Karpas-422 (cell line): ENCODE measurements around the gene MUC5B. TPM values are rescaled to one million over a fixed set of nuclear protein-coding genes. Genes with fewer than 3 reads are reported as not detected.

Experiments
- DNase-seq: peaks from one replicate; pipeline ENCODE4 v3.0.0-alpha.2; 2015
- H2AFZ ChIP-seq: fragments of 200-600 bp; sonication (generic); 2 replicates; pipeline ENCODE4 v1.6.1; 2014; ENCODE audit warnings: antibody characterized with exemption, low read length, mixed read lengths
- H3K27ac ChIP-seq: fragments of 200-600 bp; sonication (generic); 2 replicates; pipeline ENCODE4 v1.5.1; 2014; ENCODE audit warnings: mild to moderate bottlenecking, low read length, moderate library complexity
- H3K27me3 ChIP-seq: fragments of 200-600 bp; sonication (generic); 2 replicates; pipeline ENCODE4 v1.6.1; 2014; ENCODE audit warnings: low read length, mixed read lengths
- H3K36me3 ChIP-seq: fragments of 200-600 bp; sonication (generic); 2 replicates; pipeline ENCODE4 v1.6.1; 2014; ENCODE audit warnings: low read length, mixed read lengths; ENCODE audit not compliant: insufficient read depth
- H3K4me1 ChIP-seq: fragments of 200-600 bp; sonication (generic); 2 replicates; pipeline ENCODE4 v1.6.1; 2014; ENCODE audit warnings: mild to moderate bottlenecking, low read length, mixed read lengths
- H3K4me2 ChIP-seq: fragments of 200-600 bp; sonication (generic); 2 replicates; pipeline ENCODE4 v1.6.1; 2014; ENCODE audit warnings: low read length, low read depth, mild to moderate bottlenecking; ENCODE audit not compliant: poor library complexity, severe bottlenecking
- H3K4me3 ChIP-seq: fragments of 200-600 bp; sonication (generic); 2 replicates; pipeline ENCODE4 v1.5.1; 2014; ENCODE audit warnings: mild to moderate bottlenecking, antibody characterized with exemption, low read length, mixed read lengths
- H3K79me2 ChIP-seq: fragments of 200-600 bp; sonication (generic); 2 replicates; pipeline ENCODE4 v1.6.1; 2014; ENCODE audit warnings: mild to moderate bottlenecking, low read length, mixed read lengths
- H3K9ac ChIP-seq: fragments of 200-600 bp; sonication (generic); 2 replicates; pipeline ENCODE4 v1.6.0; 2014; ENCODE audit warnings: low read length
- H3K9me2 ChIP-seq: fragments of 200-600 bp; sonication (generic), shearing (Covaris generic); replicated peaks from 2 replicates; pipeline ENCODE4 v1.6.0; 2014; ENCODE audit warnings: mild to moderate bottlenecking, low read length, moderate library complexity; ENCODE audit not compliant: insufficient read depth
- H3K9me3 ChIP-seq: fragments of 300-700, 200-600 bp; sonication (generic); 2 replicates; pipeline ENCODE4 v1.6.1; 2014; ENCODE audit warnings: low read length, mixed read lengths
- H4K20me1 ChIP-seq: fragments of 200-600 bp; sonication (generic); 2 replicates; pipeline ENCODE4 v1.6.1; 2014; ENCODE audit warnings: mild to moderate bottlenecking, antibody characterized with exemption, low read length, low read depth; ENCODE audit not compliant: insufficient read depth
- total RNA-seq: library from RNA; depleted of rRNA; stranded (reverse); fragments of >200 nt; shearing (Covaris generic); gene quantifications from 2 replicates; pipeline ENCODE4 v1.2.3, GENCODE V29; 2014; ENCODE audit warnings: low replicate concordance

MUC5B gene
- total RNA-seq, 1 experiment from 2014 or later: 0.04 TPM

GRCh38 chr11:1271406-1271805 is 48.5 kb downstream of the MUC5B start:
- no peak overlapping the region for H3K27ac ChIP-seq
- H3K9me3 ChIP-seq: no peaks in the 10 kb centered on the region
- no peak for DNase-seq
- no peaks in the 10 kb centered on the region for H3K4me1 ChIP-seq
- H3K9me2 ChIP-seq: no peaks in the 10 kb centered on the region
- H3K36me3 ChIP-seq: no peaks in the 10 kb centered on the region
- H3K9ac ChIP-seq: no peak overlapping the region
- no peak overlapping the region for H3K4me3 ChIP-seq
- no peak overlapping the region for H2AFZ ChIP-seq
- no peaks in the 10 kb centered on the region for H4K20me1 ChIP-seq
- H3K27me3 ChIP-seq: no peaks in the 10 kb centered on the region
- no peaks in the 10 kb centered on the region for H3K79me2 ChIP-seq
- H3K4me2 ChIP-seq: no peak overlapping the region

GRCh38 chr11:1271927-1272326 is 49.1 kb downstream of the MUC5B start:
- no peaks in the 10 kb centered on the region for H3K9me3 ChIP-seq
- no peak for DNase-seq
- no peaks in the 10 kb centered on the region for H3K27me3 ChIP-seq
- no peaks in the 10 kb centered on the region for H3K9me2 ChIP-seq
- no peaks in the 10 kb centered on the region for H3K36me3 ChIP-seq
- no peak overlapping the region for H2AFZ ChIP-seq
- no peak overlapping the region for H3K9ac ChIP-seq
- no peaks in the 10 kb centered on the region for H3K79me2 ChIP-seq
- no peaks in the 10 kb centered on the region for H4K20me1 ChIP-seq
- H3K4me2 ChIP-seq: no peak overlapping the region
- no peak overlapping the region for H3K27ac ChIP-seq
- H3K4me1 ChIP-seq: no peaks in the 10 kb centered on the region
- H3K4me3 ChIP-seq: no peak overlapping the region

- Histone ChIP-seq H3K36me3 (no peaks in the 10 kb centered on the region), H3K4me3 (no peak overlapping the region), H3K9me2 (no peaks in the 10 kb centered on the region), H3K4me2 (no peak overlapping the region), H3K4me1 (no peaks in the 10 kb centered on the region), H3K79me2 (no peaks in the 10 kb centered on the region), H3K9ac (no peak overlapping the region), H3K27me3 (no peaks in the 10 kb centered on the region), H2AFZ (no peak overlapping the region), H3K27ac (no peak overlapping the region), H4K20me1 (no peaks in the 10 kb centered on the region), H3K9me3 (no peaks in the 10 kb centered on the region)
- no peak for DNase-seq
Measured at GRCh38 chr11:1272531-1272930, 49.7 kb downstream of the MUC5B start.

- no peak overlapping the region for H2AFZ ChIP-seq
- H3K36me3 ChIP-seq: no peaks in the 10 kb centered on the region
- no peak overlapping the region for H3K9ac ChIP-seq
- H3K79me2 ChIP-seq: no peaks in the 10 kb centered on the region
- no peaks in the 10 kb centered on the region for H3K9me2 ChIP-seq
- H3K9me3 ChIP-seq: no peaks in the 10 kb centered on the region
- H3K27ac ChIP-seq: no peak overlapping the region
- no peaks in the 10 kb centered on the region for H3K4me1 ChIP-seq
- no peak for DNase-seq
- no peak overlapping the region for H3K4me3 ChIP-seq
- no peaks in the 10 kb centered on the region for H3K27me3 ChIP-seq
- no peaks in the 10 kb centered on the region for H4K20me1 ChIP-seq
- H3K4me2 ChIP-seq: no peak overlapping the region
Measured at GRCh38 chr11:1274501-1274900, 51.6 kb downstream of the MUC5B start.

GRCh38 chr11:1275021-1275420 is 52.2 kb downstream of the MUC5B start:
- no peak for DNase-seq
- Histone ChIP-seq H3K4me1 (no peaks in the 10 kb centered on the region), H3K27ac (no peak overlapping the region), H3K79me2 (no peaks in the 10 kb centered on the region), H3K4me2 (no peak overlapping the region), H4K20me1 (no peaks in the 10 kb centered on the region), H3K9me3 (no peaks in the 10 kb centered on the region), H2AFZ (no peak overlapping the region), H3K9me2 (no peaks in the 10 kb centered on the region), H3K27me3 (no peaks in the 10 kb centered on the region), H3K9ac (no peak overlapping the region), H3K36me3 (no peaks in the 10 kb centered on the region), H3K4me3 (no peak overlapping the region)

GRCh38 chr11:1276041-1276790 is 53.4 kb downstream of the MUC5B start:
- no peaks in the 10 kb centered on the region for H3K27me3 ChIP-seq
- H4K20me1 ChIP-seq: no peaks in the 10 kb centered on the region
- H3K4me1 ChIP-seq: no peaks in the 10 kb centered on the region
- no peak overlapping the region for H3K4me2 ChIP-seq
- H3K79me2 ChIP-seq: no peaks in the 10 kb centered on the region
- DNase-seq: no peak
- no peak overlapping the region for H3K9ac ChIP-seq
- no peak overlapping the region for H3K4me3 ChIP-seq
- no peak overlapping the region for H3K27ac ChIP-seq
- no peaks in the 10 kb centered on the region for H3K9me3 ChIP-seq
- no peak overlapping the region for H2AFZ ChIP-seq
- H3K36me3 ChIP-seq: no peaks in the 10 kb centered on the region
- no peaks in the 10 kb centered on the region for H3K9me2 ChIP-seq

GRCh38 chr11:1276866-1277615 is 54.2 kb downstream of the MUC5B start:
- no peak overlapping the region for H3K4me3 ChIP-seq
- H3K79me2 ChIP-seq: no peaks in the 10 kb centered on the region
- H3K4me1 ChIP-seq: no peaks in the 10 kb centered on the region
- no peak overlapping the region for H3K27ac ChIP-seq
- no peak overlapping the region for H3K9ac ChIP-seq
- H3K4me2 ChIP-seq: no peak overlapping the region
- DNase-seq: no peak
- no peaks in the 10 kb centered on the region for H3K27me3 ChIP-seq
- H2AFZ ChIP-seq: no peak overlapping the region
- no peaks in the 10 kb centered on the region for H3K9me3 ChIP-seq
- no peaks in the 10 kb centered on the region for H3K9me2 ChIP-seq
- no peaks in the 10 kb centered on the region for H3K36me3 ChIP-seq
- H4K20me1 ChIP-seq: no peaks in the 10 kb centered on the region

GRCh38 chr11:1277936-1278512 is 55.2 kb downstream of the MUC5B start:
- H3K9me3 ChIP-seq: no peaks in the 10 kb centered on the region
- no peaks in the 10 kb centered on the region for H4K20me1 ChIP-seq
- H2AFZ ChIP-seq: no peak overlapping the region
- no peak for DNase-seq
- no peak overlapping the region for H3K27ac ChIP-seq
- no peaks in the 10 kb centered on the region for H3K27me3 ChIP-seq
- H3K79me2 ChIP-seq: no peaks in the 10 kb centered on the region
- no peak overlapping the region for H3K9ac ChIP-seq
- H3K9me2 ChIP-seq: no peaks in the 10 kb centered on the region
- no peak overlapping the region for H3K4me3 ChIP-seq
- no peaks in the 10 kb centered on the region for H3K4me1 ChIP-seq
- H3K36me3 ChIP-seq: no peaks in the 10 kb centered on the region
- H3K4me2 ChIP-seq: no peak overlapping the region
